Suprapubic skin (tissue), 4 donors: ENCODE data around the gene PLAGL1. TPM values are rescaled to one million over a fixed set of nuclear protein-coding genes. Genes with fewer than 3 reads are reported as not detected.
A peak's percentile ranks its signal among the peaks of the same experiment; 100 is the strongest.

ENCODE experiments used
- DNase-seq, 2 donors: peaks; one replicate each; pipeline ENCODE4 v3.0.0-alpha.2; 2019; ENCODE audit warnings: low spot score in 2 of 2
- H3K27ac ChIP-seq: fragments of 200-600 bp; sonication (generic); one replicate; pipeline ENCODE4 v1.5.1; 2019
- H3K27me3 ChIP-seq: fragments of 200-600 bp; sonication (generic); one replicate; pipeline ENCODE4 v1.5.1; 2019
- H3K36me3 ChIP-seq: fragments of 200-600 bp; sonication (generic); one replicate; pipeline ENCODE4 v1.5.1; 2019
- H3K4me1 ChIP-seq: fragments of 200-600 bp; sonication (generic); one replicate; pipeline ENCODE4 v1.5.1; 2019
- H3K4me3 ChIP-seq: fragments of 200-600 bp; sonication (generic); one replicate; pipeline ENCODE4 v1.5.1; 2019; ENCODE audit warnings: mild to moderate bottlenecking
- H3K9me3 ChIP-seq: fragments of 200-600 bp; sonication (generic); one replicate; pipeline ENCODE4 v1.5.1; 2019
- CTCF ChIP-seq, 2 donors: fragments of 200-600 bp in 1 of 2; fragments of 450-650 bp in 1 of 2; sonication (generic) in 1 of 2; IDR thresholded peaks; one replicate each; pipeline ENCODE4 v1.5.1; 2016 to 2019; ENCODE audit warnings: antibody characterized with exemption in 2 of 2, mild to moderate bottlenecking in 1 of 2, moderate library complexity in 1 of 2
- EP300 ChIP-seq: sonication (generic); formaldehyde crosslinking; IDR thresholded peaks from one replicate; pipeline ENCODE4 v1.6.1; 2017; ENCODE audit warnings: antibody characterized with exemption
- POLR2A ChIP-seq, 2 donors: fragments of 450-650 bp; IDR thresholded peaks; one replicate each; pipeline ENCODE4 v1.6.1; 2017; ENCODE audit warnings: antibody characterized with exemption in 2 of 2, mild to moderate bottlenecking in 2 of 2, moderate library complexity in 2 of 2
- POLR2AphosphoS5 ChIP-seq, 3 donors: sonication (generic); formaldehyde crosslinking; IDR thresholded peaks; one replicate each; pipeline ENCODE4 v1.6.1; 2017; ENCODE audit warnings: antibody characterized with exemption in 3 of 3
- WGBS: methylation state at CpG from one replicate; pipeline ENCODE4 v1.1.5; 2018; 5-methylcytosine and 5-hydroxymethylcytosine counted together
- total RNA-seq, 4 donors: library from RNA; depleted of rRNA; stranded (reverse); fragments of >200 nt; gene quantifications; one replicate each; pipeline ENCODE4 v1.1.0, GENCODE V29; 2016

Gene PLAGL1
- total RNA-seq, 4 donors from 2014 or later = 43.7 to 57.0 (median 51.2) TPM

DNA sequence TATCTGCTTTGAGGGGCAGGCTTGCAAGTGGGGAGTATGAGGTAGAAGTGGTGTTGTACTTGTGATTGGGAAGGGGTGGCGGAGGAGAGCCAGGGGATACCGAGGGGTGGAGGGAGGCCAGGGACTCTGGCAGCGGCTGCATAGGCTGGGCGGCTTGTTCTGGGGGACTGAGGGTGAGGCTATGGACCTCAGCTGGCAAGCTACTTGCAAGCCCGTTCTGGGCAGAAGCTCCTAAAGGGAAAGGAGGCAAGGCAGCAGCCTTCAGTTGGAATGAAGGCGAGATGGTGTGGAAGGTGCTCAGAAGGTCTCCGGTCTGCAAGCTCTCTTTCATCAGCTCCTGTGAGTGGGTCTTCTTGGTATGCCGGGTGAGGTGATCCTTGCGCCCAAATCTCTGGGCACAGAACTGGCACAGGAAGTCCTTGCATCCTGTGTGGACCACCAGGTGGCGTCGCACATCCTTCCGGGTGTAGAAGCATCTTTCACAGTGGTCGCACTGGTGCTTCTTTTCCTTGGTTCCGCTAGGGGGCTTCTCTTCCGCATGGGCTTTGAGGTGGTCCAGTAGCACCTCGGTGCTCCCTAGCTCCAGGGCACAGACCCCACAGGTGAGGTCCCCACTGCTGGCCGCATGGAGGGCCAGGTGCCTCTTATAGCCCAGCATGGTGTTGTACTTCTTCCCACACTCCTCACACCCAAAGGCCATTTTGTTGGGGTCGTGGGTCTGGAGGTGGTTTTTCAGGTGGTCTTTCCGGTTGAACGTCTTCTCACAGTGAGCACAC, 66.0 kb downstream of the PLAGL1 start:
- Histone ChIP-seq H3K36me3 (peaks cover 7% of the 10 kb centered on the region), H3K27ac (no peak overlapping the region), H3K4me1 (no peaks in the 10 kb centered on the region), H3K27me3 (no peaks in the 10 kb centered on the region), H3K4me3 (no peak overlapping the region), H3K9me3 (no peaks in the 10 kb centered on the region)
- DNase-seq = no peak
- 74% methylated on average over 18 of the region's 20 CpGs for WGBS
- TF ChIP-seq CTCF (IDR thresholded peaks at IDR 0.05) = peak in 1 of 2 donors; percentile 26
- TF ChIP-seq POLR2AphosphoS5 (IDR thresholded peaks at IDR 0.05) = no peak

- DNase-seq = no peak
- H3K9me3 ChIP-seq = no peaks in the 10 kb centered on the region
- H3K4me3 ChIP-seq = no peak overlapping the region
- H3K27ac ChIP-seq = no peak overlapping the region
- H3K36me3 ChIP-seq = no peaks in the 10 kb centered on the region
- no peaks in the 10 kb centered on the region for H3K27me3 ChIP-seq
- no peaks in the 10 kb centered on the region for H3K4me1 ChIP-seq
- no peak for TF ChIP-seq POLR2A (IDR thresholded peaks at IDR 0.05)
- TF ChIP-seq POLR2AphosphoS5 (IDR thresholded peaks at IDR 0.05) = no peak
- peak; percentile 36 to 62 for TF ChIP-seq CTCF (IDR thresholded peaks at IDR 0.05)
- WGBS = 63% methylated on average over 4 of the region's 4 CpGs
Measured at GRCh38 chr6:143940011-143940597, 68.0 kb downstream of the PLAGL1 start.

GRCh38 chr6:143939364-143939763, 68.7 kb downstream of the PLAGL1 start:
- no peak overlapping the region for H3K4me3 ChIP-seq
- 54% methylated on average over 4 of the region's 4 CpGs for WGBS
- H3K27ac ChIP-seq = no peak overlapping the region
- TF ChIP-seq POLR2A (IDR thresholded peaks at IDR 0.05) (no peak), CTCF (IDR thresholded peaks at IDR 0.05) (no peak)
- H3K9me3 ChIP-seq = no peaks in the 10 kb centered on the region
- DNase-seq = no peak
- no peaks in the 10 kb centered on the region for H3K36me3 ChIP-seq
- no peaks in the 10 kb centered on the region for H3K27me3 ChIP-seq
- no peaks in the 10 kb centered on the region for H3K4me1 ChIP-seq

GRCh38 chr6:143937668-143937970, 70.4 kb downstream of the PLAGL1 start:
- no peak for TF ChIP-seq CTCF (IDR thresholded peaks at IDR 0.05)
- TF ChIP-seq POLR2AphosphoS5 (IDR thresholded peaks at IDR 0.05) = no peak
- no peak for TF ChIP-seq EP300
- no peak for TF ChIP-seq POLR2A (IDR thresholded peaks at IDR 0.05)

DNA sequence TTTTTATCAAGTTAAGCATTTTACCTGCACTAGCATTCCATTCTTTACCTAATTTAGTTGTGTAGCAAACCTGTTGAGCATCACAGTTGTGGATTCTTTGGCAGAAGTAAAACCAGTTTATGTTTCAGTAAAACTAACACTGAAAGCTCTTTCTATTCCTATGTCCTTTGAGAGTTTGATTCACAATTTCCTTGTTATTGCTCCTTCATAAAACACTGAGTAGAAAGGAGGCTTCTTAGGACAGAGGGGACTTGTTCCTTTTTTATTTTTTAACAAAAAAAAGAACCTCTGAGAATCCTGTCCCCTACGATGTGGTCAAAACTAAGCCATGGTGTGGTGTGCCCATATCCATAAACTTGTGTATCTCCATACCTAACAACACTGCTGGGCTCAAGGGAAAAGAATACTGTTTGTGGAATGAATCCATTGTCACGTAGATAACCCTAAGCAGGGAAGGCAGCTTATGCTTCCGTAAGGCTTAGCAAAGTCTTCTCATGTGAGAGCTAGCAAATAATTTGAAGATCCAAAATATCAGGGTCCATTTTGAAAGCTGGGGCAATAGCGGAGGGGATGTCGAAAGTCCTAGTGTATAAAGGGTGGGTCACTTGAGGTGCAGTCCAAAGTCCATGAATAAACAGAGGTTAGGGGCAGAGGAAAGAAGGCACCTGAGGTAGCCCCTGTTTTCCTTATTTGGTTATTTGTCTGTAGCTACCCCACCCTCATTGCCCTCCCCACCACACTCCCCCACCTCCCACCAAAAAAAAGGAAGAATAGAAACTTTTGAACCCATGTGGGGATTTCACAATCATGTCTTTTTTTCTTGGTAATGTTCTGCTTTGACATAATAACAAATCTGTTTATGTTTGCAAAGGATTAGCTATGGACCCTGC, 71.0 kb downstream of the PLAGL1 start:
- WGBS = 81% methylated on average over 5 of the region's 5 CpGs
- DNase-seq = no peak
- H3K27me3 ChIP-seq = no peaks in the 10 kb centered on the region
- no peaks in the 10 kb centered on the region for H3K36me3 ChIP-seq
- no peaks in the 10 kb centered on the region for H3K4me1 ChIP-seq
- no peaks in the 10 kb centered on the region for H3K9me3 ChIP-seq
- TF ChIP-seq EP300 (no peak), POLR2A (IDR thresholded peaks at IDR 0.05) (no peak), CTCF (IDR thresholded peaks at IDR 0.05) (no peak), POLR2AphosphoS5 (IDR thresholded peaks at IDR 0.05) (no peak)
- H3K4me3 ChIP-seq = no peak overlapping the region
- no peak overlapping the region for H3K27ac ChIP-seq

More at GRCh38 chr6:143937668-143937970, 70.4 kb downstream of the PLAGL1 start:
- H3K27me3 ChIP-seq = no peaks in the 10 kb centered on the region
- H3K4me1 ChIP-seq = no peaks in the 10 kb centered on the region
- WGBS = 88% methylated on average over 1 of the region's 1 CpG
- H3K4me3 ChIP-seq = no peak overlapping the region
- no peak for DNase-seq
- no peak overlapping the region for H3K27ac ChIP-seq
- H3K9me3 ChIP-seq = no peaks in the 10 kb centered on the region
- no peaks in the 10 kb centered on the region for H3K36me3 ChIP-seq
